GDM1 (cell line): Measurements from ENCODE around the gene IFT80.

Experiments
- DNase-seq: peaks from one replicate; lab custom pipeline; 2025; lab: John Stamatoyannopoulos, UW

The IFT80 gene

GRCh38 chr3:160399125-160400029 is at the start of gene IFT80, which contains the start of gene SMC4:
IFT80 (minus strand) TSS chr3:160399225; CDS start chr3:160384600, 14,625 bp downstream.
SMC4 (plus strand) TSS chr3:160399650; CDS start chr3:160400827, 1,177 bp downstream.
- DNase-seq = peak; percentile 91

- DNase-seq = no peak
Measured at GRCh38 chr3:160447544-160447943, 48.5 kb upstream of the IFT80 start.

DNA sequence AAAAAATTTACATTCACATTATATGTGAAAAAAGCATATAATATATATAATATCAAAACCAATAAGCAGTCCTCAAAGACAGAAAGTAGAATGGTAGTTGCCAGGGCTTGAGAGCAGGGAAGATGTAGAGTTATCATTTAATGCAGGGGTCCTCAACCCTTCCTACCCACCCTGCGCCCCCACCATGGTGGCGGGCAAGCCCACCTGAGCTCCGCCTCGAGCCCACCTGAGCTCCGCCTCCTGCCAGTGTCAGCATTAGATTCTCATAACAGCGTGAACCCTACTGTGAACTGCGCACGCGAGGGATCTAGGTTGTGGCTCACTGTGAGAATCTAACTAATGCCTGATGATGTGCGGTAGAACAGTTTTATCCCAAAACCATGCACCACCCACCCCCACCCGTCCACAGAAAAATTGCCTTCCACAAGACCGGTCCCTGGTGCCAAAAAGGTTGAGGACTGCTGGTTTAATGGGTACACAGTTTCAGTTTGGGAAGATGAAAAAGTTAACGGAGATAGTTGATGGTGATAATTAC is 47.6 kb upstream of the IFT80 start:
- DNase-seq = no peak

GRCh38 chr3:160445854-160446253 is 46.8 kb upstream of the IFT80 start:
- no peak for DNase-seq

DNA sequence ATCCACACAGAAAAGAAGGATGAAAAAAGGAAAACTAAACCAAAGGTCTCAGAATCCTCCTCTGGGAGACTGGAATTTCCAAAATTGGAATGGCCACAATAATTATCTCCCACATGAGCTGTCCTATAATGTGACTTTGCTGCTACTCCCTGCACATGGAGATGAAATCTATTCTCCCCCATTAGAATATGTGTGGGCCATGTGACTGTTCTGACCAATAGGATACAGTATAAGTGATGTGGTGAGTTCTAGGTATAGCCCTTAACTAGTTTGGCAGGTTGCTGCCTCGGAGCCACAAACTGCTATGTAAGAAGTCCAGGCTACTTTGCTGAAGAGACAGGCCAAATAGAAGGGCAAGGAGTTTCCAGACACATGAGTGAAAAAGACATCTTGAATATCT is 45.4 kb upstream of the IFT80 start:
- DNase-seq = no peak

DNA sequence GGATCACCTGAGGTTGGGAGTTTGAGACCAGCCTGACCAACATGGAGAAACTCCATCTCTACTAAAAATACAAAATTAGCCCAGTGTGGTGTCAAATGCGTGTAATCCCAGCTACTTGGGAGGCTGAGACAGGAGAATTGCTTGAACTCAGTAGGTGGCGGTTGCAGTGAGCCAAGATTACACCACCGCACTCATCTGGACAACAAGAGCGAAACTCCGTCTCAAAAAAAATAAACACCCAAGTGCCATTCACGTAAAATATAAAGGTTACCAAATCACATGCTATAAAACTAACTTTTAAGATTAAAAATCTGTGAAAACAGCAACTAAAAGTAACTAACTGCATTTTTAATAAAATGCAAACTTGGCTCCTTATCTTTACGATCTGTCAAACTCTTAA is 41.7 kb upstream of the IFT80 start:
- no peak for DNase-seq

DNA sequence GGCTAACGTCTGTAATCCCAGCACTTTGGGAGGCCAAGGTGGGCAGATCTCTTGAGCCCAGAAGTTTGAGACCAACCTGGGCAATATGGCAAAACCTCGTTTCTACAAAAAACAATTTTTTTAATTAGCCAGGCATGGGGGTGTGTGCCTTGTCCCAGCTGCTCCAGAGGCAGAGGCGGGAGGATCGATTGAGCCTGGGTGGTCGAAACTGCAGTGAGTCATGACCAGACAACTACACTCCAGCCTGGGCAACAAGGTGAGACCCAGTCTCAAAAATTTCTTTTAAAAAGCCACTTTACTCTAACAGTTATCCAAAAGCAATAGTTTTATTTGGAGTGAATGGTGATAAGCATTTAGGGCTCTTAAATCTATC is 38.0 kb upstream of the IFT80 start:
- DNase-seq = no peak

DNA sequence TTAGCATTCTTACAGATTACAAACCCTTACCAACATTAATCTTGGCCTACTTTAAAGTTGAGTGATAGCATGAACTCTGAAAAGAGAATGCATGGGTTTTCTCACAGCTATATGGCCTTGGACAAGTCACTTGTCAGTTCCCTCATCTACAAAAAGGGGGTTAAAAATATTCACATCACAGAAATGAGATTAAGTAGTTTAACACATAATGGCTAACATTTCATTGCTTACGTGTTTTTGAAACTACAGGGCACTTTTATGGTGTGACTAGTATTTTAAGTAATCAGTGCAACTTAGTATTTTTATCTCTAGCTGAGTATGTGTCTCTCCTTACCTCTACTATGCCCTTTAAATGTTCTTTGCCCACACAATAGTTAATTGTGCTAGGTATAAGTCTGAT is 36.7 kb upstream of the IFT80 start:
- DNase-seq = no peak

- no peak for DNase-seq
Measured at GRCh38 chr3:160435095-160435494, 36.1 kb upstream of the IFT80 start.

DNA sequence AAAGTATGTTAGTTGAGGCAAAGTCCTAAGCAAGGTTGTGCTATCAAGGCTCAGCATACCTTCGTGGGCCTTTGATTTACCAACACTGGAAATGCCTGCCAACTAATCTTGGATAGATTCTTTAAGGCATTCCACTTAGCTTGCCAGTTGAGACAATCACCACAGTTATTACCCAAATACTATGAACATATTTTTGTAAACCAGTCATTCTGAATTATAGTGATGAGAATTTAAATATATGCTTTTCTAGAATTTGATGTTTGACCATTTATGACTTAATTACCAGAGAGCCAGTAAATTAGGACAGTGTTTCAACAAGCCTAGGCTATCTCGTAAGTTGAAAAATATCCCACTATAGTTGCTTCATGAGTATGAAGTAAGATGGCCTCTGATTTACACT is 35.0 kb upstream of the IFT80 start:
- no peak for DNase-seq

GRCh38 chr3:160427832-160428424 is 28.9 kb upstream of the IFT80 start:
- no peak for DNase-seq

GRCh38 chr3:160417311-160417710 is 18.3 kb upstream of the IFT80 start:
- DNase-seq = no peak

DNA sequence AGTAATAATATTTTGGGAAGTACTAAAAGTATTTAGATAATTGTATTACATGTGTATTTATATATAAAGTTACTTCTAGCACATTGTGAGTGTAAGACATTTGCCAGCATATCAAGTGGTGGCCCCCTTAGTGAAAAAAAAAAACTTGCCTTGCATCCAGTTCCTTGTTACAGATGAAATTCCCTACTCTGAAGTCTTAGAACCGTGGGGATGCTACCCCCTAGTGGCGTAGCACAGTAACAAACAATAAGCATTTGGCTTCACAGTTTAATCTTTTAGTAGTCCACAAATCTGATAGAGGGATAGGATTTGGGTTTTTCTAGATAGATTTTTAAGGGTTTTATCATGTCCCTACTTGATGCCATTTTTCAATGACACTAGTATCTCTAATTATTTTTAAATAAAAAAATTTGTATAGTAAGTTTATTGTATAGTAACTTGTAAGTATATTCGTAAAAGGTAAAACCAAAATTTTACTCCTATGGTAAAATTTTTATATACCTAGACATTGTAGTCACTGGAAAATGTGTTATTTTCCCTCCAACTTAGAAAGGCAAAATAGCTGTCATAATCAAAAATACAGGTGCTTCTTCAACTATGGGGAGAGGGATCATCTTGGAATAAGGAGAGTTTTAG is 14.7 kb upstream of the IFT80 start:
- peak; percentile 62 for DNase-seq

DNA sequence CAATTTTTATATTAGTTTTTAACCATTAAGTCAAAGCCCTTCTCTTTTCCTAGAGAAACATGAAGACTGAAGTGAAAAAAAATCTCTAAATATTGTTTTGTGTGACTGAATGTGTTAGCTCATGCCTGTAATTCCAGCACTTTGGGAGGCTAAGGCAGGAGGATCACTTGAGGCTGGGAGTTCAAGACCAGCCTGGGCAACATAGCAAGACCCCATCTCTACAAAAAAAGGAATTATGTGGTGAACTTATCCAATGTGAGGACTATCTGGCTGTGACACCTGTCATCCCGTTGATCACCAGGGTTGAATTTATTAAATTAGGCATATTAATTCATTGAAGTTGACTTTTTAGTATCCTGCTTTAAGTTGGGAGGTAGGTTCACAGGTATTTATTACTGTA is 13.5 kb upstream of the IFT80 start:
- no peak for DNase-seq

- DNase-seq = no peak
Measured at GRCh38 chr3:160409812-160410610, 11.0 kb upstream of the IFT80 start.

GRCh38 chr3:160403796-160404470 is 4.9 kb upstream of the IFT80 start:
- DNase-seq = no peak

GRCh38 chr3:160403028-160403545 is 4.1 kb upstream of the IFT80 start:
- no peak for DNase-seq

DNA sequence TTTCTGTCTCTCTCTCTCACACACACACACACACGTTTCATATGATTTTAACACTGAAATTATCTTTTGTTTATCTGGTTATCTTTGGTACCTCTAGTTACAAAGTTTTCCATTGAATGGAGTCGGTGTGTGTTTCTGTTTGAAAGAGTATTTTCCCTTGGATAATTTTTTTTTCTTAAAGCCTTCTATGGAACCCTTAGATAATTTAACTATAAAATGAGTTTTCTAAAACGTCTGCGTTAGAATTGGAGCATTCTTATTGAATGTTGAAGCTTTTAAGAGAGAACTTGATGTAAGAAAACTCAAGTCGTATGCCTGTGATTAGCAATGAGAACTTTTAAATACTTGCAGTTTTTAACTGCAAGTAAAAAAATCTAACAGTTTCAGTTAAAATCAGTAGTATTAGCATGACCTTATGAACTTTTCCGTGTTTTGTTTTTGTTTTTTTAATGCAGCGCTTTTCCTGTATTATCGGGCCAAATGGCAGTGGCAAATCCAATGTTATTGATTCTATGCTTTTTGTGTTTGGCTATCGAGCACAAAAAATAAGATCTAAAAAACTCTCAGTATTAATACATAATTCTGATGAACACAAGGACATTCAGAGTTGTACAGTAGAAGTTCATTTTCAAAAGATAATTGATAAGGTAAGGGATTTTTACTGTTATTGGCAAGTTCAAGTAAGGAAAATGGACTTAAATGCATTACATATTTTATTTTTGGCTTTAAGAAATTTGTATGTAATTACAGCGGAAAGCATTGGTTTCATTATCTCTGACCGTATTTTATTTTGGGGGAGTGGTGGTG is 3.4 kb upstream of the IFT80 start:
- DNase-seq = no peak

DNA sequence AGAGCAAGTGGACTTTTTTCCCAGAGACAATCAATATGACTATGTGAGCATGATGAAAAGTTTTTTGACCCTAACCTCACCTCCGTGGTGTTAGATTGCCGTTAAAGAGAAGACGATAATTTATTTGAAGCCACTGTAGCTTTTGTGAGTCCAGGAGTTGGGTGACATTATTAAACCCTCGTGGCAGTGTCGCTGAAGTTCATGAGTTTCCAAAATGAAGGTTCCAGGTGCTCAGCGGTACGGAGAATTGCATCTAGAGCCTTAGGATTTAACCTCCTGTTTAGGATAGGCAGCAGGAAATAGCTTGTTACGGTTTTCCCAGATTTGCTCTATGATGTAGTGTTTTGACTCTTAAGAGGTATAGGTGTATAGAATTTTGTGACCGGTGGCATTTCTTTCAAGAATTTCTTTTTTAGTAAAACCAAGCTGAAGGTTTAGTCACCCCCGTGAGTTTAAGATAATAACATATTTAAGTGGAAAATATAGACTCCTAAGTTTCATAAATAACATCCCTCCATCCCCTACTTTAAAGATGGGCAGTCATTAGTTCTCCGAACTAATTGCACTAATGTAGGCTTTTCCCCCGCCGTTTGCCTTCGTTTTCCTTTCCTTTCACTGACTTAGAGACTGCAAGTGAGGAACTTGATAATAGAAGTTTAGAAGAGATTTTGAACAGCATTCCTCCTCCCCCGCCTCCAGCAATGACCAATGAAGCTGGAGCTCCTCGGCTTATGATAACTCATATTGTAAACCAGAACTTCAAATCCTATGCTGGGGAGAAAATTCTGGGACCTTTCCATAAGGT is 2.5 kb upstream of the IFT80 start:
- DNase-seq = no peak
